NCI-H146 treated with DMSO at 0.1 percent for 48 hours (cell line): Measurements from ENCODE around the gene NADK.
"Not testable (repeated sequence)": the region's sequence is repeated elsewhere in the genome, so short reads cannot be mapped to it uniquely, and the experiment has no call there.

Source experiments
- DNase-seq: peaks from one replicate; lab custom pipeline; 2025; ENCODE audit not compliant: unreplicated experiment; lab: John Stamatoyannopoulos, UW

The NADK gene

DNA sequence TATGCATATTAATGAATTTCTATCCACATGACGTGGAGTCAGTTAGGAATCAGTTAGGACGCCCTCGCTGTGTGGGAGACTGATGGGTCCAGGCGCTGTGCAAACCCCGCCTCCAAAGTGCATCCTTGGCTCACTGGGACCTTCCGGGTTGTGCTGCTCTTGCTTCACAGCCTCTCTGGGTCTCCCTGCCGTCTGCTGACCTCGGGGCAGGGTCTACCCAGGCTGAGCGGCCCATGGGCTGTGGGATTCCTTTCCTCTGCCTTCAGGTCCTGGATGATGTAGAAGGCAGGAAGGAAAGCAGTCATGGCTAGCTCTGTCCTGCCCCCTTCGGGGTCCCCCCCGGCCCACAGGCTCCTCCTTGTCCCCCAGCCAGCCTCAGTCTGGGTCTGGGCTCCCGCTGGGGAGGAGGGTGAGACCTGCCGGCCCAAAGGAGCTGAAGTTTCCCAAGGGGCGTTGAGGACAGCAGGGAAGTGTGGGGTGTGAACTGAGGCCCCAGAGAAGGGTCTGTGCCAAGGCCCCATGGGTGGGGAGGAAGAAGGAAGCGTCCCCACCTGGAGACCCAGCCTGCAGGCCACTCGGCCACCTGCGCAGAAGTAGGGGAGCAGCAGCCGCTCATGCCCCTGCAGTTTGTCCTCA, 29.5 kb downstream of the NADK start:
- no peak for DNase-seq

DNA sequence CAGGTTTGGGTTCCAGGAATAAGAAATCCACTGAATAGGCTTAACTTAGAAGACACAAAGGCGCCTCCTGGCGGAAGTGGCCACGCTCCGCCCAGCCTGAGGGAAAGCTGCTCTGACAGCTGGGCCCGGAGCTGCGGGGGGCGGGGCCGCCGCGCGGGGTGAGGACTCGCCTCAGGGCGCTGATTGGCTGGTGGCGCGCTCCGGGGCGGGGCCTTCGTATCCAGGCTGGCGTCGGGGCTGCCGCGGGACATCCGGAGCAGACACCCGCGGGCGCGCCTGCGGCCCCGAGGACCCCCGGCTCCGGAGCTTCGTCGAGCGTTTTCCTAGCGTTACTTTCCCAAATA, 31.7 kb downstream of the NADK start:
- DNase-seq, result not testable (repeated sequence)

DNA sequence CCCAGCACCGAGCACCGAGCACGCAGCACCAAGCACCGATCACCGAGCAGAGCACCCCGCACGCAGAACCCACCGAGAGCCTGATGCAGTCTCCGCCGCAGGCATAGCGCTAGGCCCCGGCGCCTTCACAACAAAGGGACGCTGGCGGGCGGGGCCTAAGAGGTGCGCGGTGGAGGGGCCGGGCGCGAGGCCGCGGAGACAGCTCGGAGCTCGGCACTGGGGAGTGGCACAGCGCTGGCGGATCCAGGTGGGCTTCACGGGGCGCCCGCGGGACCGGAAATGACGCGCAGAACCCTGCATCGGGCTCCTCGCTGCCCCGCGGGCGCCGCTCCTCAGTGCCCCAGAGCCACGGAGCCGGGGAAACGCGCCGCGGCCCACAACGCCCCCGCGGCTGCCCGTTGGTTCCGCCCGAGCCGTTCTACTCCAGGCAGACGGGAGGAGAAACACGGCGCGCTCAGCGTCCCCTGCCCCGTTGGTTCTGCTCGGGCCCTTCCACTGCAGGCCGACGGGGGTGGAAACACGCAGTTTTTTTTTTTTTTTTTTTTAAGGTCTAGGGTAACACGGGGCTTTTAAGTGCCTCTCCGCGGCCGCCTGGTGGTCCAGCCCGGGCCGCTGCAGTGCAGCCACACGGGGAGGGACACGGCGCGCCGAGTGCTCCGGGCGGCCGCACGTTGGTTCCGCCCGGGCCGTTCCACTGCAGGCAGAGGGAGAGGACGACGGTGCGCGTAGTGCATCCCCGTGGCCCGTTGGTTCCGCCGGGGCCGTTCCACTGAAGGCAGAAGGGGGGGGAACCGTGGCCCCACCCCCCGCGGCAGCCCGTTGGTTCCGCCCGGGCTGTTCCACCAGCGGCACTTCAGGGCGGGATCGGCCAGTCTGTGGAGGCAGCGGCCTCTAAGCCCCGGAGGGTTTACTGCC, 32.4 kb downstream of the NADK start:
- not testable (repeated sequence) for DNase-seq

DNA sequence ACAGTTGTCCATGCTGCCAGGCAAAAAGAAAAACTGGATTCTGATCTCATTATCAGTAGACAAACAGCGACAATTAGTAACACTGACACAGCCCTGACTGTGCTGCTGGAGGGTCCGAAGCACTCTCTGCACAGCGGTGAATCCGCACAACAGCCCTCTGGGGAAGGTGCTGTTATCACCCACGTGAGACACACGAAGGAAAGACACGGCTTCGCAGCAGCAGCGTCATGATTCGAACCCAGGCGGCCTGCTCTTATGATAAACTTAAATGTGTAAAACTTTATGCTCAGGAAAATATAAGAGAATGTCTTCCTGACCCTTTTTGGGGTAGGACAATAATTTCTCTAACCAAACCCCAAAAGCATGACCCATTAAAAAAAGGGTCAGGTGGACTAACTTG, 35.7 kb downstream of the NADK start:
- not testable (repeated sequence) for DNase-seq

DNA sequence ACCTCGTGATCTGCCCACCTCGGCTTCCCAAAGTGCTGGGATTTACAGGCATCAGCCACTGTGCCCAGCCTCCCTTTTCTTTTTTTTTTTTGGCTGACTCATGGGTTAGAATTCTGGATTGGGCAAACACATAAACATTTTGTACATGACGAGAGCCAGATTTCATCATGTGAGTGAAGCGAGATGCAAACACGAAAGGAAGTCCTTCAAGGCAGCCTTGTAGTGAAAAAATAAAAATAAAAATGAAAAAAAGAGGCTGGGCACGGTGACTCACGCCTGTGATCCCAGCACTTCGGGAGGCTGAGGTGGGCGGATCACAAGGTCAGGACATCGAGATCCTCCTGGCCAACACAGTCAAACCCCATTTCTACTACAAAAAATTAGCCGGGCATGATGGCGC, 37.3 kb downstream of the NADK start:
- not testable (repeated sequence) for DNase-seq

GRCh38 chr1:1738799-1739337, 39.4 kb downstream of the NADK start:
- not testable (repeated sequence) for DNase-seq

GRCh38 chr1:1737675-1738590, 40.3 kb downstream of the NADK start:
- DNase-seq, result not testable (repeated sequence)

GRCh38 chr1:1732381-1732780, 45.9 kb downstream of the NADK start:
- no peak for DNase-seq

DNA sequence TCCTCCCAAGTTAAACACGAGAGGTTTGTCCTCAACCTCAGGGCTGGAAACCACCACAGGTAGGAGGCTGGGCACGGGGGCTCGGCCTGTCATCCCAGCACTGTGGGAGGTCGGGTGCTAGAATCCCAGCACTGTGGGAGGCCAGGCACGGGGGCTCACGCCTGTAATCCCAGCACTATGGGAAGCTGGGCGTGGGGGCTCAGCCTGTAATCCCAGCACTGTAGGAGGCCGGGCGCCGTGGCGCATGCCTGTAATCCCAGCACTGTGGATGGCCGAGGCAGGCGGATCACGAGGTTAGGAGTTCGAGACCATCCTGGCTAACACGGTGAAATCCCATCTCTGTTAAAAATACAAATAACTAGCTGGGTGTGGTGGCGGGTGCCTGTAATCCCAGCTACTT, 47.4 kb downstream of the NADK start:
- no peak for DNase-seq

GRCh38 chr1:1730230-1730629, 48.0 kb downstream of the NADK start:
- not testable (repeated sequence) for DNase-seq

DNA sequence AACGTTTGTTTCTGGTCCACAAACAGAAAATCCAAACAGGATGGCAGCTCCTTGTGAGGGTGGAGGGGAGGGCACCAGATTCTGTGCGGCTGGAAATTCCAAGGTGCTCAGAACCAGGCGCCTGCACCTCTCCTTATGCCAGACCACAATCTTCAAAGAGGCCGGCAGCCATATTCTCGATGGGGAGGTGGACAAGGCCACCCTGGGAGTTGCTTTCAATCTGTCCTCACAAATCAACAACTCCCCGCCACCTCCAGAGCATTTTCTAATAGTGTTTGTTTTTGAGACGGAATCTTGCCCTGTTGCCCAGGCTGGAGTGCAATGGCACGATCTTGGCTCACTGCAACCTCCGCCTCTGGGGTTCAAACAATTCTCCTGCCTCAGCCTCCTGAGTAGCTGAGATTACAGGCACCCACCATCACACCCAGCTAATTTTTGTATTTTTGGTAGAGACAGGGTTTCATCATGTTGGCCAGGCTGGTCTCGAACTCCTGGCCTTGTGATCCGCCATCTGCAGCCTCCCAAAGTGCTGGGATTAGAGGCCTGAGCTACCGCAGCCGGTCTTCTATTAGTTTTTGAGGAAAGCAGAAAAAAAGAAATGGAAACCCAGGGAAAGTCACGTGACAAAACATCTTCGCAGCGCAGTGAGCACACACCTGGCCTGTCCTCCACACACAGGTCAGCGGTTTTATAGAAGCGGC, 49.0 kb downstream of the NADK start:
- DNase-seq, result not testable (repeated sequence)

DNA sequence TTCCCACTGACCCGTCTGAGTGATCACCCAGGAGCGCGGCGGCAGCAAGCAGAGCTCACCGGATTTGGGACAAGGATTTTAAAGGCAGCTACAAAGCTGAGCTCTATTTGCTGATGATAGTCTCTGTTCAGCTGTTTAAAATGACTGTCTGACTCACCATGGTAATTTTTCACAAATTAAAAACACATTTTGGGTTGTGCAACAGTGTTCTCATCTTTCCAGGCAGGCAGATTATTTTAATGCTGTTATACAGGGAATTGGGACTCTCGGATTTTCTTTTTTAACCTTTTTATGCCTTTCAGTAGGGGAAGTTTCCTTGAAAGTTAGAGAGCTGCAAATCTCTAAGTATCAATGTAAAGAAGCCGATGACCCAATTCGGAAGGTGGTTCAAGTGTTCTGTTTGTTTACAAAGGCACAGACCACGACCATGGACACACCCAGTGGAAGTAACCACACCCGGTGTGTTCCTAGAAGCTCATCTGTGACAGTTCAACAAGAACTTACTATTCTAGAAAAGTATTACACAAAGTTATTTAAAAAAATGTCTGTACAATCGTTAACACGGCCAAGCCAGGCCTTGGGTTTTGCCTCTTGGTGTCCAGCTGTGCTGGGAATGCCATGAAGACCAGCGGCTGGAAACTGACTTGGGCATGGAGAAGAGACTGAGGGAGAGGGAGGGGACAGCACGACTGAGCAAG, 49.8 kb downstream of the NADK start:
- not testable (repeated sequence) for DNase-seq

DNA sequence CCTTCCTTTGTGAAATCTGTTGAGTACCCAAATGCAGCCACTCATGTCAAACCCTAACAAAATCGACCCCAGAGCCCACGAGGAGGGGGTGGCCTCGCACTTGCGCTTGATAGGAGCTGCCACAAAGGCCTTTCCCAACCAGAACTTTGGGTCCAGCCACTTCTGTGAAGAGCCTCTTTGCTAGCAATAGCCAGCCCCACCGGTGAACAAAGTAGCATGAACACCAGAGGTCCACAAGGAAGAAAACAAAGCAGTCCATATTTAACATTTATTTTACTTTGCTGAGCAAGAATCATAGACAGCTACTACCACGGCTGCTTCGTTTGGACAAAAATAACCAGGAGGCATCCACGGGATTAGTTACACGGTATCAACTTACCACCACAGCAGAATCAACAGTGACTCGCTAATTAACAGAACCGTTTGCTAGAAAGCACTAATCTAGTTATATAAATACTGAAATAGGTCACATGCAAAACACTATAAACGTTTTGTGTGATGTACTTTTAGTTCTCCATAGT, 51.1 kb downstream of the NADK start:
- DNase-seq, result not testable (repeated sequence)

DNA sequence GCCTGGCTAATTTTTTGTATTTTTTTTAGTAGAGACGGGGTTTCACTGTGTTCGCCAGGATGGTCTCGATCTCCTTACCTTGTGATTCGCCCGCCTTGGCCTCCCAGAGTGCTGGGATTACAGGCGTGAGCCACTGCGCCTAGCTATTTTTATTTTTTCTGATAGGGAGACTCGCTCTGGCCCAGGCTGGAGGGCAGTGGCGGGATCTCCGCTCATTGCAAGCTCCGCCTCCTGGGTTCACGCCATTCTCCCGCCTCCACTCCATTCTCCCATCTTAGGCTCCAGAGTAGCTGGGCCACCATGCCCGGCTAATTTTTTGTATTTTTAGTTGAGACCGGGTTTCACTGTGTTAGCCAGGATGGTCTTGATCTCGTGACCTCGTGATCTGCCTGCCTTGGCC, 52.2 kb downstream of the NADK start:
- DNase-seq, result not testable (repeated sequence)

- DNase-seq, result peak; percentile 79
Measured at GRCh38 chr1:1724035-1724864, 54.0 kb downstream of the NADK start, which contains the start of gene CDK11A. Gene CDK11A (minus strand): TSS chr1:1724357. CDS start chr1:1722818, 1,539 bp downstream.

- no peak for DNase-seq
Measured at GRCh38 chr1:1721201-1721600, 57.1 kb downstream of the NADK start.

GRCh38 chr1:1715109-1715883, 63.0 kb downstream of the NADK start:
- DNase-seq, result not testable (repeated sequence)

GRCh38 chr1:1707897-1708296, 70.4 kb downstream of the NADK start:
- DNase-seq, result not testable (repeated sequence)
